HG02571 (cell line): ENCODE data around the gene LRRC23.
"Not testable (repeated sequence)": the region's sequence is repeated elsewhere in the genome, so short reads cannot be mapped to it uniquely, and the experiment has no call there.

Source experiments
- ATAC-seq: cut with Tn5 transposase; IDR thresholded peaks from one replicate; pipeline ENCODE4 v1.9.1; 2021; ENCODE audit warnings: mild to moderate bottlenecking, moderate library complexity; ENCODE audit not compliant: unreplicated experiment

Gene LRRC23, protein sequence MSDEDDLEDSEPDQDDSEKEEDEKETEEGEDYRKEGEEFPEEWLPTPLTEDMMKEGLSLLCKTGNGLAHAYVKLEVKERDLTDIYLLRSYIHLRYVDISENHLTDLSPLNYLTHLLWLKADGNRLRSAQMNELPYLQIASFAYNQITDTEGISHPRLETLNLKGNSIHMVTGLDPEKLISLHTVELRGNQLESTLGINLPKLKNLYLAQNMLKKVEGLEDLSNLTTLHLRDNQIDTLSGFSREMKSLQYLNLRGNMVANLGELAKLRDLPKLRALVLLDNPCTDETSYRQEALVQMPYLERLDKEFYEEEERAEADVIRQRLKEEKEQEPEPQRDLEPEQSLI

DNA sequence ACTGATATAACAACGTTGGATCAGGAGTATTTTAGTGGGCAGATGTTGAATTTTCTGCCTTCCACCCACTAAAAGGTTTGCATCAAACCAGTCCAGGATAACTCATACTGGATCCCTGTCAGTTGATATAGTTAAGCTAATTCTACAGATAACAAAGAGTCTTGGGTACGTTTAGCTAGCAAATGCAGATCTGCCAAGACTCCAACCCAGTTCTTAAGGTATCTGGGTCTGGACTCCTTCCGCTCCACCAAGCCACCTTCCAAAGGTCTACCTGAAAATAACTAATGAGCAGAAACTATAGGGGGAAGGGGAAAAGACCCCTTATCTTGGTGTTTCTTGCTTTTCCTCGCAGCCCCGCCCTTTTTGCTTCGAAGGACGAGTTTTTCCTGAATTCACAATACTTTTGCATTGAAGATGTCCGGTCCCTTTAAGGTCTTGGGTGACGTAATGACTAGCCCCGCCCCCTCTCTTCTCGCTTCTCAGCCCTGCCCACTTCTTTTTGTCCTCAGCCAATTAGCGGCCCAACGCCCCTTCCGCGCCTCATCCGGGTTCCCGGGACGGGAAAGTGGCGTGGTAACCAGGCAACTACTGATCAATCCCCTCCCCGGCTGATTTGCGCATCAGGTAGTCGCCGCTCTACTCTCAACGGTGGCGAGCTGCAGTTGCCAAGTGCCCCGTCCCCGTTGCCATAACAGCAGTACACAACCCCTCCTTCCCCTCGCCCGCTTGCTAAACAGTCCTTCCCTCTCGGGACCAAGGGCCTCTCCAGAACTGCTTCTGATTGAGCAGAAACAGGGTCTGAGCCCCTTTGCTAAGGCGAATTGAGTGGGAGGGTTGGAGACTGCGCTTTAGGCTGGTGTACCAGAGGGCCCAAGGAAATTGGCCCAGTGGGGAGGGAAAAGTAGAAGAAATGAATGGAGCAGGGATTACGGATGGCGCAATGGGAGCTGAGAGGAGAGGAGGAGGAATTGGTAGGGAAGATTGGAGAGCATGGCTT, at the start of gene LRRC23:
Gene LRRC23, plus strand, starts transcription at position 543 of the 997 bp plus-strand sequence. CDS start 812 bp downstream, outside the sequence.
- peak; percentile 93 for ATAC-seq

DNA sequence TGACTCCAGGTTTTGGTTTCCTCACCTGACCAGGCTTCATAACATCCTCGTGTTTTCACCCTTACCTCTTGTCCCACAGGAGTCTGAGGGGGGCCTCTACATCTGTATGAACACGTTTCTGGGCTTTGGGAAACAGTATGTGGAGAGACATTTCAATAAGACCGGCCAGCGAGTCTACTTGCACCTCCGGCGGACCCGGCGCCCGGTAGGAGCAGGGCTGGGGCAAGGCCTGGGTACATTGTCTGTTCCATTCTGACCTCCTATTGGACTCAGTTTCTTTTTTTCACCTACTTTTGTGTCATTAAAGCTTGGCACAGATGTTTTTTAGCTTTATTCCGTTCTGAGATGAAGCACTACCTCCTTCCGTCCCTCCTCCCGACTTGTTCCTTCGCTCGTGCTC, 49.3 kb upstream of the LRRC23 start:
- no peak for ATAC-seq

DNA sequence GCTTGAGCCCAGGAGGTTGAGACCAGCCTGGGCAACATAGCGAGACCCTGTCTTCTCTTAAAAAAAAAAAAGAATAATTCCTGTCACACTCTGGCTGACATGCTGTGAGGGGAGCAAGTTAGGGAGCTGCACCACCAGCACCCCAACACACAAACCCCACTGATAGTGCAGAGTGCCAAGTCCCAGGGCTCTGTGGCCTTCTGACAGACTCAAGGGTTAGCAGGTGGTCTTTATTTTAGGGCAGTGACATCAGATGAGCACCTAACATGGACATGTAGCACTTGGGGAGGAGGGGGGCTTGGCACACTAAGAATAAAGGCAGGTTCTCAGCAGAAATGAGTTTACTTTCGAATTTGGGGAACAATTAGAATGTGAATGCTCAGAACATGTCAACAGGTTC, 45.8 kb upstream of the LRRC23 start:
- ATAC-seq, result no peak

DNA sequence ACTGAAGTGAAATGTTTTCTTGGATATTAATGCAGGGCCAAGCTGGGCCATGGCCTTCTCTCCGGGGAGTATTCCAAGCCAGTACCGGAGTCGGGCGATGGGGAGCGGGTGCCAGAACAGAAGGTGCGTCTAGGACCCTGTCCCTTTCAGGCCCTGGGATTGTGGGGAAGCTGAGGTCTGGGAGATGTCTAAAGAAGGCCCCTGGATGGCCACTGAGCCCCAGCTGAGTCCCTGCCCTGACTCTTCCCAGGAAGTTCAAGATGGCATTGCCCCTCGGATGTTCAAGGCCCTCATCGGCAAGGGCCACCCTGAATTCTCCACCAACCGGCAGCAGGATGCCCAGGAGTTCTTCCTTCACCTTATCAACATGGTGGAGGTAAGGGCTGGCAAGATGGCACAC, 44.5 kb upstream of the LRRC23 start:
- no peak for ATAC-seq

DNA sequence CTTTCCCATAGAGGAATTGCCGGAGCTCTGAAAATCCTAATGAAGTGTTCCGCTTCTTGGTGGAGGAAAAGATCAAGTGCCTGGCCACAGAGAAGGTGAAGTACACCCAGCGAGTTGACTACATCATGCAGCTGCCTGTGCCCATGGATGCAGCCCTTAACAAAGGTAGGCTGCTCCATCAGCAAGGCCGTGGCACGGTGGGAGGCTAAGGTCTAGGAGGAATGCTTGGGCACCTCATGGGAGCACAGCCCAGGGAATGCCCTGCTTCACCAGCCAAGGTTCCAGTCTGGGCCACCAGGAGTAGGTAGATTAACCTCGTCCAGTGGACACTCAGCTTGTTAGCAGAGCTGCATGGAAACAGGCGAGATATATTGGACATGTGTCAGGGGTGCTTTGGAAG, 43.7 kb upstream of the LRRC23 start:
- ATAC-seq, result no peak

DNA sequence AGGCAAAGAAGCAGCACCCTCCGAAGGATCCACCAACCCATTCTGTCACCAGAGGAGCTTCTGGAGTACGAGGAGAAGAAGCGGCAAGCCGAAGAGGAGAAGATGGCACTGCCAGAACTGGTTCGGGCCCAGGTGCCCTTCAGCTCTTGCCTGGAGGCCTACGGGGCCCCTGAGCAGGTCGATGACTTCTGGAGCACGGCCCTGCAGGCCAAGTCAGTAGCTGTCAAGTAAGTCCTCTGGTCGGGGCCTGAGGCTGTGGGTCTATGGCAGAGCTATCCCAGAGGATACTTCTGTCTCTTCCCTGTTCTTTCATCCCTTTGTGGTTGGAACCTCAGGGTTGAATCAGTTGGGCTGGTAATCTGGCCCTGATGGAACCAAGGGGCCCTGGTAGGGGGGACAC, 43.2 kb upstream of the LRRC23 start:
- ATAC-seq, result no peak

DNA sequence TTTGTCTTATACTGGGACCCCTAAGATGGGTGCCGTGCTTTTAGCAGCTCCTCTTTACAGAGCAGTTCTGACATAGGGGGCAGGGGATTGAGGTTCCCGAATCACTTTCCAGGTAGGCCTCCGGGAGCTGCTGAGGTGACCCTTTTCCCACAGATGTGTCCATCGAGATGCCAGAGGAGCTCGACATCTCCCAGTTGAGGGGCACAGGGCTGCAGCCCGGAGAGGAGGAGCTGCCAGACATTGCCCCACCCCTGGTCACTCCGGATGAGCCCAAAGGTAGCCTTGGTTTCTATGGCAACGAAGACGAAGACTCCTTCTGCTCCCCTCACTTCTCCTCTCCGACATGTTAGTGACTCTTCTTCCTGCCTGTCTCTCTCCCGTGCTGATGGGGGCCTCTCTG, 41.6 kb upstream of the LRRC23 start:
- no peak for ATAC-seq

DNA sequence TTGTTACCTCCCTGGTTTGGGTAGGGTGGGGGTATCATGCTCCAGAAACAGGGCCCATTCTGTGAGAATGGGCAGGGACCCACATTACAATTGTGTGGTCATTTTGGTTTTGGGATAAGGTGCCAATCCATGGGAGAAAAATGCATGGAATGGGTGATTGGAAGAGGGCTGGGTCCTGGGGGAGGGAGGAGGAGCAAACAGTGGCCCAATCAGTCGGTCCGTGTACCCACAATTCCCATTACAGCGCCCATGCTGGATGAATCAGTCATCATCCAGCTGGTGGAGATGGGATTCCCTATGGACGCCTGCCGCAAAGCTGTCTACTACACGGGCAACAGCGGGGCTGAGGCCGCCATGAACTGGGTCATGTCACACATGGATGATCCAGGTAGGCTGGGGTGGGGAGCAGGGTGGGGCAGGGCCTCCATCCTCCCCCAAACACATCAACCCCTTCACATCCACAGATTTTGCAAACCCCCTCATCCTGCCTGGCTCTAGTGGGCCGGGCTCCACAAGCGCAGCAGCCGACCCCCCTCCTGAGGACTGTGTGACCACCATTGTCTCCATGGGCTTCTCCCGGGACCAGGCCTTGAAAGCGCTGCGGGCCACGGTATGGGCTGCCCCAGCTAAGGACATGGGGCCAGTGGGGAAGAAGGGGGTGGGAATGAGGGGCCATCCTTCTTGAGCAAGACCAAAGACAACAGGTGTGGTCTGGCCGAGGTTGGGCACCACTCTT, 40.9 kb upstream of the LRRC23 start:
- no peak for ATAC-seq

DNA sequence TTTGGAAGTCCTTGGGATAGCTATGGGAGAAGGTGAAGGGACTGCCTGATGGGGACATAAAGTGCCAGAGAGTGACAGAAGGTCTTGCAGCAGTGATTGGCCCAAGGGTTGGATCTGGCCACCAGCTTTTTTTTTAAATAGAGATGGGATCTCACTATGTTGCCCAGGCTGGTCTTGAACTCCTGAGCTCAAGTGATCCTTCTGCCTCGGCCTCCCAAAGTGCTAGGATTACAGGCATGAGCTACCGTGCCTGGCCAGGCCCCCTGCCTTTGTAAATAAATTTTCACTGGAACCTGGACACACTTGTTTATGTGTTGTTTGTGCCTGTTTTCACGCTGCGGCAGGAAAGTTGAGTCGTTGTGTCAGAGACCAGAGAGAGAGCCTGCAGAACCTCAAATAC, 39.3 kb upstream of the LRRC23 start:
- ATAC-seq, result not testable (repeated sequence)

DNA sequence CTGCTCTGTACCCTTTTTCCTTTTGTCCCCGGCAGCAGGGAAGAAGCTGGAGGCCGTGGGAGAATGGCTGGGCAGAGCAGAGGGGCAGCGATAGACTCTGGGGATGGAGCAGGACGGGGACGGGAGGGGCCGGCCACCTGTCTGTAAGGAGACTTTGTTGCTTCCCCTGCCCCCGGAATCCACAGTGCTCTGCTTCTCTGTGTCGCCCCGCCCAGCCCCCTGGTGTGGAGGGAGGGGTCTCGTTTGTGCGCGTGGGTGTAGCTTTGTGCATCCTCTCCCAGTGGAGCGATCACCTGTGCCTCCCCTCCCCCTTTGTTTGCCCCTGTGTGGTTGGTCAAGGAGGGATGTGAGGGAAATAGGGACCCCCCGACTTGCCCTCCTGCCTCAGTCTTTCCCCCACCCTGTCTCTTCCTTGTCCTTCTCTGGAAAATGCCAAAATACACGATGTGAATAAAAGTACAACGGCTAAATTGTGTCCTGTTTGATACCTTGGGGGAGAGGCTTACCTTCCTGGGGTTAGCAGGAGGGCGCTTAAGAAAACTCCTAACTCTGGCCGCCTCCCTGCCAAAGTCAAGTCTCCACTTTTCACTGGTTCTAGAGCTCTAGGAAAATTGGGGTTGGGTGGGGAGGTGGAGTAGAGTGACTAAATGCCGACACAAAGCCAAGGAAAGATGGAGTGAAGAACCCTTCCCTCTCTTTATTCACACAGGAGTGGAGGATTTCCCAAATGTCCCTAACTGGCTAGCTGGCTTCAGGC, 38.3 kb upstream of the LRRC23 start:
- ATAC-seq, result no peak

DNA sequence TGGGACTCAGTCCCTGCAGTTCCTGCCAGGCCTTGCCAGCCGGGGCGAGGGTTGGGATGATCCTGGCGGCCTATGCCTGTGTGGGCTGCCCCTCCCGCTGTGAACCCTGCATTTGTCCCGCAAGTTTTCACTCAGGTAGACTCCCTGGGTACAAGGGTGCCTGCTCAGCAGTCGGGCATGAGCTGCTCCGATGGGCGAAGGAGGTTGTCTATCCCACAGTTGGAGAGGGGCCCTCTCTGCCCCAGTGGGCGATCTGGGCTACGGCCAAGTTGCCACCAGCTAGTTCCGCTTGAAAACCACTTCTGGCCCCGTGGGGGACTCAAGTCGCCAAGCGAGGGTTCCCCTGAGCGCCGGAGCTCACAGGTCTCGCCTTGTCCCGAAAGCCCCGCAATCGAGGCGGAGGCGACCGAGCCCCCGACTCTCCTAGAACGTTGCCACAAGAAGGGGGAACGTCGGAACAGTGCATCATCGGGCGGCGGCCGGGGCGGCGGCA, 37.7 kb upstream of the LRRC23 start:
- peak; percentile 13 for ATAC-seq

DNA sequence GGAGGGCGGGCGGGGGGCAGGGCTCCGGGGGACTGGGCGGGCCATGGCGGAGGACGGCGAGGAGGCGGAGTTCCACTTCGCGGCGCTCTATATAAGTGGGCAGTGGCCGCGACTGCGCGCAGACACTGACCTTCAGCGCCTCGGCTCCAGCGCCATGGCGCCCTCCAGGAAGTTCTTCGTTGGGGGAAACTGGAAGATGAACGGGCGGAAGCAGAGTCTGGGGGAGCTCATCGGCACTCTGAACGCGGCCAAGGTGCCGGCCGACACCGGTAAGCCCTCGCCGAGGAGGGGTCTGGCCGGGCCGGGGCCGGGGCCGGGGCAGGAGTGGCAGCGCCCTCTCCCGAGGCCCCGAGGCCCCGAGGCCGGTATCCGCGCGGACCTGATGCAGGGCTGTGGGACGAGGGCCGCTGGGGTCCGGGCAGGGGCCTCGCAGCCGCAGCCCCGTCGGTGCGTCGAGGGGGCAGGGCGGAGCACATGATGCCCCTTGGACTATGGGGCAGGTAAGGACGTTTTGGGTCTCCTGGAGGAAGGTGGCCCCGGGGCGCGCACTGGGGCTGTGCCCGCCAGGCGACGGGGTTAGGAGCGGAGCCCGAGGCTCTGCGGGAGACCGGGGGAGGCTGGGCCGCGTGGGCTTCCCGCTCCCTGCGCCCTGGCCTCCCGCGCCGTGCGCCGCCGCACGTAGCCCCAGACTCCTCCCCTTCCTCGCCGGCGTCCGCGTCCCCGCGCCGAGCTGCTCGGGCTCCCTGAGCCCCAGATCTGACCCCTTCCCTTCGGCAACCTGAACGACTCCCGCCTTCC, 37.0 kb upstream of the LRRC23 start, which contains the start of gene TPI1:
Gene TPI1, plus strand, starts transcription at position 119 of the 798 bp plus-strand sequence. Its CDS starts 36 bp downstream, at position 155.
- peak; percentile 61 for ATAC-seq

DNA sequence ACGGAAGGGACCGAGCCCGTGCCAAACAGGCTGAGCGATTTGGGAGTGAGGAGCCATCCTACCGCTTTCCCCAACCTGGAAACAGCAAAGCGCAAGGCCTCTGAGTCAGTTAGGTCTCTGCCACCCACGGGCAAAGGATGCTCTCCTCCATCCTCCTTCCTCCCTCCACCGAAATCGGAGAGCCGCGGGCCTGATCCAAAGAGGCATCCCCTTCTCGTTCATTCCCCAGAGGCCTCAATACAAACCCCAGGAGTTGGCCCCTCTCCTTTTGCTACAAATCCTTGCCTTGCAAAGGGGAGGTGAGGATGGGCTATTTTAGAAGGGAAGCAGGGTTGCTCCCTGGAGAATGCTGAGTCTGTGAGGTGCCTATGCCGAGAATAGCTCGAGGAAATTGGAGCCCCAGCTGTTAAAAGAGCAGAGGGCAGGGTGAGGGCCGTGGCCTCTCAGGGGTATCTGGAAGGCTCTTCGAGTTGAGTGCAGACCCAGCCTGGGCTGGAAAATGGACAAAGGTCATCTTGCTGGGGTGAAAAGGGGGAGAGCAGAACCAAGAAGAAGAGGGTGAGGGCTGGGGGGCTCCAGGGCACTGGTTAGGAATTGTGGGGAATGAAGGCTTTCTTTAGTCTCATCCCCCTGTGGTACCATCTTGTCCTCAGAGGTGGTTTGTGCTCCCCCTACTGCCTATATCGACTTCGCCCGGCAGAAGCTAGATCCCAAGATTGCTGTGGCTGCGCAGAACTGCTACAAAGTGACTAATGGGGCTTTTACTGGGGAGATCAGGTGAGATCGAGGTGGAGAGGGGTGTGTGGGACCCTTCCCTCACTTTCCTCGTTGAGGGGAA, 36.2 kb upstream of the LRRC23 start:
- ATAC-seq, result no peak

DNA sequence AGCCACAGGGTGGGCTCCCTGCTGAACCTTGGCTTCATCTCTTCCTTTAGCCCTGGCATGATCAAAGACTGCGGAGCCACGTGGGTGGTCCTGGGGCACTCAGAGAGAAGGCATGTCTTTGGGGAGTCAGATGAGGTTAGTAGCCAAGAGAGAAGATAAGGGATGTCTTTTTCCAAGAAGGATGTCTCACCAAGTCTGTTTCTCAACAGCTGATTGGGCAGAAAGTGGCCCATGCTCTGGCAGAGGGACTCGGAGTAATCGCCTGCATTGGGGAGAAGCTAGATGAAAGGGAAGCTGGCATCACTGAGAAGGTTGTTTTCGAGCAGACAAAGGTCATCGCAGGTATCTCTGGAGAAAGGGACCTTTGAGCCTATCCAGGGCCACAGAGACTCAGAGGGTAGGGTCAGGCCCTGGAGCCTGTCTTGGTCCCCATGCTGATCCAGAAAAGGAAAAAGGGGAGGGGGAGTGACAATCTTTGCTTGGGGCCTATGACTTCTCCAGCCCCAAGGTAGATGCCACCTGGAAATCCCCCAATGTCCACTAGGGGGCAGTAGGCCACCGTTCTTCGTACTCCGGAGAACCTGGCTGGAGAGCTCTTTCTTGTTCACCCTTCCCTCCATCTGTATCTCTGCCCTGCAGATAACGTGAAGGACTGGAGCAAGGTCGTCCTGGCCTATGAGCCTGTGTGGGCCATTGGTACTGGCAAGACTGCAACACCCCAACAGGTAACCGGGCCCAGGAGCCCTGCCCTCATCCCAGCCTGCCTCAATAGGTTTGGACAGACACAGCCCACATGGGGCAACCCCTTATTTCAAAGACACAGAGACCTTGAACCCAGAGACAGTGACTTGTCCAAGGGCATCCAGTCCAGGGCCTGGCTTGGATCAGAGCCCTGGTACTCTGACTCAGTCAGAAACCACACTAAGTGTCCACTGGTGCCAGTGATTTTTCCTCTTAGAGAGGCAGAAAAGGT, 35.3 kb upstream of the LRRC23 start:
- ATAC-seq, result no peak

DNA sequence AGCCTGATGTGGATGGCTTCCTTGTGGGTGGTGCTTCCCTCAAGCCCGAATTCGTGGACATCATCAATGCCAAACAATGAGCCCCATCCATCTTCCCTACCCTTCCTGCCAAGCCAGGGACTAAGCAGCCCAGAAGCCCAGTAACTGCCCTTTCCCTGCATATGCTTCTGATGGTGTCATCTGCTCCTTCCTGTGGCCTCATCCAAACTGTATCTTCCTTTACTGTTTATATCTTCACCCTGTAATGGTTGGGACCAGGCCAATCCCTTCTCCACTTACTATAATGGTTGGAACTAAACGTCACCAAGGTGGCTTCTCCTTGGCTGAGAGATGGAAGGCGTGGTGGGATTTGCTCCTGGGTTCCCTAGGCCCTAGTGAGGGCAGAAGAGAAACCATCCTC, 34.3 kb upstream of the LRRC23 start:
- not testable (repeated sequence) for ATAC-seq

DNA sequence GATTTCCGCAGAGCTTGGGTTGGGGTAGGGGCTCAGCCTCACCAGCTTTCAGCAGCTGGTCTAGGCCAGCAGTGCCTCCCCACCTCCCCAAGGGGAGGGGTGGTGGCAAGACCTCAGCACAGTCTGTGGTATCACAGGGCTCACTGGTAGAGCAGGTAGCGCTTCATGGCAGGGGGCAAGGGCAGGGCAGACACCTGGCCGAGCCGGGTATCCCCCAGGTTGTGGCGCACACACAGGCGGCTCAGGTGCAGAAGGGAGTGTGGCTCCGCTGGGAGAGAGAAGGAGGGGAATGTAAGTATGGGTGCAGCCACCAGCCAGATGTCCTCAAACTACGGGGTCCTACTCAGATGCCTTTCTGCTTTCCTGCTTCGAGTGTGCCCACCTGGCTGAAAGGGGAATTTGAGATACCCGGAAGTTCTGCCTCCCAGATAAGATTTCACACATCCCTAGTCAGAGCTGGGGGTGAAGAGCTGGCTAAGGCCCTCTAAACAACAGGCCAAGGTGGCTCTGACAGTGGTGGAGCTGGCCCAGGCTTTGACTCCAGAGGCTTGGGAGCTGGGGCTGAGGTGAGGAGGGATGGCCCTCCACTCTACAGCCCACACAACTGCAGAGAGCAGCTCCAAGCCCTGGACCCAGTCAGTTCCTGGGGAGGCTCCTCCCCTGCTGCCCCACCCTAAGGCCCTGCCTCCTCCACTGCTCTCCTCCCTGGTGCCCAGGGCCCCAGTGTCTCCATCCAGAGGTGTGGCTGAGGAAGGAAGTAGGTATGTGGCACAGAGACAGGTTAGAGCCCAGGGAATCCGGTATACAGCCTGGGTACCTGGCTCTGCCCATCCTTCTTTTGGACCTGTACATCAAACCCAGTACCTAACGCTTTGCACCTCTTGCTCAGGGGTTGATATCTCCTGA, 33.3 kb upstream of the LRRC23 start:
- ATAC-seq, result no peak
